ENCODE data around the gene SLC9A9.

SLC9A9 gene

GRCh38 chr3:143480344-143480743 is 367.9 kb downstream of the SLC9A9 start:
- DNase-seq (ENCODE audit: insufficient read length, low spot score) (no peak), FAIRE-seq (no peak)

GRCh38 chr3:143479727-143480126 is 368.5 kb downstream of the SLC9A9 start:
- no peak for FAIRE-seq
- no peak for DNase-seq (ENCODE audit: insufficient read length, low spot score)

GRCh38 chr3:143478115-143478693 is 370.1 kb downstream of the SLC9A9 start:
- FAIRE-seq (no peak), DNase-seq (ENCODE audit: insufficient read length, low spot score) (no peak)

GRCh38 chr3:143476965-143477640 is 371.2 kb downstream of the SLC9A9 start:
- DNase-seq (ENCODE audit: insufficient read length, low spot score) (no peak), FAIRE-seq (no peak)

GRCh38 chr3:143475981-143476380 is 372.3 kb downstream of the SLC9A9 start:
- FAIRE-seq (no peak), DNase-seq (ENCODE audit: insufficient read length, low spot score) (no peak)

GRCh38 chr3:143472731-143473523 is 375.3 kb downstream of the SLC9A9 start:
- DNase-seq (ENCODE audit: insufficient read length, low spot score): no peak
- no peak for FAIRE-seq

GRCh38 chr3:143471705-143472104 is 376.6 kb downstream of the SLC9A9 start:
- DNase-seq (ENCODE audit: insufficient read length, low spot score) (no peak), FAIRE-seq (no peak)

- FAIRE-seq: no peak
- no peak for DNase-seq (ENCODE audit: insufficient read length, low spot score)
Observed at GRCh38 chr3:143469159-143469558, 379.1 kb downstream of the SLC9A9 start.

GRCh38 chr3:143465666-143466065 is 382.6 kb downstream of the SLC9A9 start:
- FAIRE-seq: no peak
- no peak for DNase-seq (ENCODE audit: insufficient read length, low spot score)

GRCh38 chr3:143464850-143465249 is 383.4 kb downstream of the SLC9A9 start:
- no peak for DNase-seq (ENCODE audit: insufficient read length, low spot score)
- FAIRE-seq: no peak

- DNase-seq (ENCODE audit: insufficient read length, low spot score): no peak
- no peak for FAIRE-seq
Observed at GRCh38 chr3:143455480-143455879, 392.8 kb downstream of the SLC9A9 start.

- DNase-seq (ENCODE audit: insufficient read length, low spot score) (no peak), FAIRE-seq (no peak)
Observed at GRCh38 chr3:143450632-143451031, 397.6 kb downstream of the SLC9A9 start.

GRCh38 chr3:143447491-143447890 is 400.8 kb downstream of the SLC9A9 start:
- no peak for FAIRE-seq
- no peak for DNase-seq (ENCODE audit: insufficient read length, low spot score)

GRCh38 chr3:143445118-143445517 is 403.1 kb downstream of the SLC9A9 start:
- DNase-seq (ENCODE audit: insufficient read length, low spot score) (no peak), FAIRE-seq (no peak)

- peak; percentile 63 for DNase-seq (ENCODE audit: insufficient read length, low spot score)
- FAIRE-seq: peak; percentile 28
Observed at GRCh38 chr3:143443851-143444331, 404.4 kb downstream of the SLC9A9 start.

GRCh38 chr3:143442814-143443447 is 405.3 kb downstream of the SLC9A9 start:
- FAIRE-seq (no peak), DNase-seq (ENCODE audit: insufficient read length, low spot score) (no peak)

GRCh38 chr3:143441516-143442171 is 406.6 kb downstream of the SLC9A9 start:
- DNase-seq (ENCODE audit: insufficient read length, low spot score) (no peak), FAIRE-seq (no peak)

- no peak for DNase-seq (ENCODE audit: insufficient read length, low spot score)
- no peak for FAIRE-seq
Observed at GRCh38 chr3:143439817-143440216, 408.5 kb downstream of the SLC9A9 start.

- FAIRE-seq: no peak
Observed at GRCh38 chr3:143437405-143437804, 410.9 kb downstream of the SLC9A9 start.

GRCh38 chr3:143436231-143436930 is 411.9 kb downstream of the SLC9A9 start:
- DNase-seq (ENCODE audit: insufficient read length, low spot score) (no peak), FAIRE-seq (no peak)

More at GRCh38 chr3:143437405-143437804, 410.9 kb downstream of the SLC9A9 start:
- no peak for DNase-seq (ENCODE audit: insufficient read length, low spot score)

Data from HTR-8/SVneo (cell line).